Stomach (tissue), 9 donors: ENCODE data around the gene LHFPL4. TPM values are rescaled to one million over a fixed set of nuclear protein-coding genes. Genes with fewer than 3 reads are reported as not detected.

Experiments
- DNase-seq, 2 donors: peaks; one replicate each; pipeline versions ENCODE4 v3.0.0 to v3.0.0-alpha.2; 2013 to 2019
- H3K27ac ChIP-seq, 5 donors: fragments of 200-600 bp in 4 of 5; sonication (generic) in 4 of 5; one replicate each; pipeline ENCODE4 v1.5.1; 2013 to 2019; ENCODE audit warnings: mild to moderate bottlenecking in 1 of 5, moderate library complexity in 1 of 5
- H3K27me3 ChIP-seq, 3 donors: fragments of 200-600 bp; sonication (generic); one replicate each; pipeline ENCODE4 v1.5.1; 2017 to 2019; ENCODE audit warnings: mixed run types in 1 of 3
- H3K36me3 ChIP-seq, 4 donors: fragments of 200-600 bp; sonication (generic); 1 replicate in 3 of 4; 2 replicates in 1 of 4; pipeline ENCODE4 v1.5.1; 2016 to 2019
- H3K4me1 ChIP-seq, 4 donors: fragments of 200-600 bp; sonication (generic); one replicate each; pipeline ENCODE4 v1.5.1; 2016 to 2019
- H3K4me3 ChIP-seq, 4 donors: fragments of 200-600 bp; sonication (generic) in 3 of 4; one replicate each; pipeline ENCODE4 v1.5.1; 2016 to 2019; ENCODE audit warnings: mild to moderate bottlenecking in 1 of 4
- H3K9me3 ChIP-seq, 4 donors: fragments of 200-600 bp; sonication (generic); one replicate each; pipeline ENCODE4 v1.5.1; 2016 to 2019
- EP300 ChIP-seq: sonication (generic); formaldehyde crosslinking; IDR thresholded peaks from one replicate; pipeline ENCODE4 v1.6.1; 2017; ENCODE audit warnings: antibody characterized with exemption
- POLR2A ChIP-seq, 4 donors: fragments of 450-650 bp; IDR thresholded peaks; one replicate each; pipeline ENCODE4 v1.6.1; 2016; ENCODE audit warnings: antibody characterized with exemption in 4 of 4, control low read depth in 2 of 4, mild to moderate bottlenecking in 1 of 4, moderate library complexity in 1 of 4
- POLR2AphosphoS5 ChIP-seq, 3 donors: sonication (generic); formaldehyde crosslinking; IDR thresholded peaks; one replicate each; pipeline ENCODE4 v1.6.1; 2016; ENCODE audit warnings: antibody characterized with exemption in 3 of 3
- WGBS, 5 donors: extraction: QIAGEN DNeasy Blood & Tissue Kit in 3 of 5; methylation state at CpG; one replicate each; pipeline versions ENCODE4 v1.1.5 to v1.1.7; 2013 to 2018; 5-methylcytosine and 5-hydroxymethylcytosine counted together
- intact Hi-C: fragments of 100-400 bp; cut with DNase I; formaldehyde crosslinking; loops from one replicate; pipeline ENCODE4 v1.15.1; 2023; ENCODE audit warnings: low total_unique reads
- polyA plus RNA-seq, 3 donors: library from polyadenylated mRNA; stranded (reverse); fragments of 200-250 nt; gene quantifications; one replicate each; pipeline ENCODE4 v1.2.3, GENCODE V29; 2013
- total RNA-seq, 5 donors: library from RNA; depleted of rRNA; stranded (reverse); fragments of >200 nt; gene quantifications; one replicate each; pipeline versions ENCODE4 v1.1.0 to v1.2.3, GENCODE V29; 2014 to 2016
- TF ChIP-seq, protein P1 (sequence below), 7 experiments: fragments of 450-650 bp in 4 of 7; fragments of 200-600 bp in 3 of 7; sonication (generic) in 3 of 7; IDR thresholded peaks; one replicate each; pipeline ENCODE4 v1.5.1; 2016 to 2019; ENCODE audit warnings: antibody characterized with exemption in 7 of 7, control low read depth in 2 of 7, mild to moderate bottlenecking in 1 of 7
- donor health status: healthy with polysubstance abuse.
- donor health status: Bipolar disorder and iron deficiency.
- donor health status: healthy.

LHFPL4 gene
- total and polyA plus RNA-seq, 8 donors = 0.06 to 0.92 (median 0.25) TPM; not detected in 4

DNA sequence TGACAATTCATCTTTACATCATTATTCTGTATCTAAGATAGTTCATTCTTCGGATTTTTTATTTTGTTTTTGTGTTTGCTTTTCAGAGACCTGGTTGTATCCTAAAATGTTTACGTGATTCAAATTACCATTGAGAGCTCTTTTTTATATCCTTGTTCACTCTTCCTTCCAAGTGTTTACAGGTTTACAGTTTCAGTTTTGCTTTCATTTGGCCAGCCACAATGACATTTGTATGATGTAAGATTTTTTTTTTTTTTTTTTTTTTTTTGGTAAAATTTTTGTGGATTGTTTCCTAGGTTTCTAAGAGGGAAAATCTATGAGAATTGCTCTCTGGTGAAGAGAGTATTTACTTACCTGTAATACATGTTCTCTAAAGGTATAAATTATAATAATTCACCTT is 101.2 kb downstream of the LHFPL4 start:
- no peak overlapping the region for H3K4me3 ChIP-seq
- DNase-seq = no peak
- H3K27me3 ChIP-seq = no peaks in the 10 kb centered on the region
- peaks cover 49 to 100% (median 97%) of the 10 kb centered on the region in 4 donors for H3K36me3 ChIP-seq
- 64 to 78% (median 72%) methylated on average over 2 of the region's 2 CpGs for WGBS, 5 donors
- intact Hi-C loops = no loop called here
- no peaks in the 10 kb centered on the region for H3K9me3 ChIP-seq
- TF ChIP-seq POLR2AphosphoS5 (IDR thresholded peaks at IDR 0.05) (no peak), EP300 (no peak), POLR2A (IDR thresholded peaks at IDR 0.05) (no peak)
- TF ChIP-seq, protein P1, sequence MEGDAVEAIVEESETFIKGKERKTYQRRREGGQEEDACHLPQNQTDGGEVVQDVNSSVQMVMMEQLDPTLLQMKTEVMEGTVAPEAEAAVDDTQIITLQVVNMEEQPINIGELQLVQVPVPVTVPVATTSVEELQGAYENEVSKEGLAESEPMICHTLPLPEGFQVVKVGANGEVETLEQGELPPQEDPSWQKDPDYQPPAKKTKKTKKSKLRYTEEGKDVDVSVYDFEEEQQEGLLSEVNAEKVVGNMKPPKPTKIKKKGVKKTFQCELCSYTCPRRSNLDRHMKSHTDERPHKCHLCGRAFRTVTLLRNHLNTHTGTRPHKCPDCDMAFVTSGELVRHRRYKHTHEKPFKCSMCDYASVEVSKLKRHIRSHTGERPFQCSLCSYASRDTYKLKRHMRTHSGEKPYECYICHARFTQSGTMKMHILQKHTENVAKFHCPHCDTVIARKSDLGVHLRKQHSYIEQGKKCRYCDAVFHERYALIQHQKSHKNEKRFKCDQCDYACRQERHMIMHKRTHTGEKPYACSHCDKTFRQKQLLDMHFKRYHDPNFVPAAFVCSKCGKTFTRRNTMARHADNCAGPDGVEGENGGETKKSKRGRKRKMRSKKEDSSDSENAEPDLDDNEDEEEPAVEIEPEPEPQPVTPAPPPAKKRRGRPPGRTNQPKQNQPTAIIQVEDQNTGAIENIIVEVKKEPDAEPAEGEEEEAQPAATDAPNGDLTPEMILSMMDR (IDR thresholded peaks at IDR 0.05) = no peak
- H3K27ac ChIP-seq = peak overlapping the region in 1 of 5 donors; percentile 64
- H3K4me1 ChIP-seq = peaks cover 0 to 9% (median 0%) of the 10 kb centered on the region in 4 donors

- Histone ChIP-seq H3K36me3 (peaks cover 49 to 100% (median 98%) of the 10 kb centered on the region in 4 donors), H3K4me3 (no peak overlapping the region), H3K27me3 (no peaks in the 10 kb centered on the region), H3K9me3 (no peaks in the 10 kb centered on the region), H3K27ac (no peak overlapping the region), H3K4me1 (peaks cover 0 to 9% (median 0%) of the 10 kb centered on the region in 4 donors)
- WGBS, 5 donors = 87 to 100% (median 96%) methylated on average over 2 of the region's 2 CpGs
- no peak for DNase-seq
- TF ChIP-seq POLR2A (IDR thresholded peaks at IDR 0.05) (no peak), POLR2AphosphoS5 (IDR thresholded peaks at IDR 0.05) (no peak), EP300 (no peak)
- TF ChIP-seq, protein P1 (IDR thresholded peaks at IDR 0.05) = no peak
- intact Hi-C loops = no loop called here
Measured at GRCh38 chr3:9450991-9451390, 102.6 kb downstream of the LHFPL4 start.

GRCh38 chr3:9450126-9450525 is 103.5 kb downstream of the LHFPL4 start:
- 71 to 92% (median 90%) methylated on average over 1 of the region's 1 CpG for WGBS, 5 donors
- no peak for DNase-seq
- Histone ChIP-seq H3K4me3 (no peak overlapping the region), H3K27me3 (no peaks in the 10 kb centered on the region), H3K4me1 (peaks cover 0 to 9% (median 0%) of the 10 kb centered on the region in 4 donors), H3K27ac (no peak overlapping the region), H3K9me3 (no peaks in the 10 kb centered on the region), H3K36me3 (peaks cover 50 to 100% (median 98%) of the 10 kb centered on the region in 4 donors)
- TF ChIP-seq, protein P1 (IDR thresholded peaks at IDR 0.05) = no peak
- no peak for TF ChIP-seq POLR2AphosphoS5 (IDR thresholded peaks at IDR 0.05)
- no peak for TF ChIP-seq EP300
- TF ChIP-seq POLR2A (IDR thresholded peaks at IDR 0.05) = no peak
- intact Hi-C loops = no loop called here

DNA sequence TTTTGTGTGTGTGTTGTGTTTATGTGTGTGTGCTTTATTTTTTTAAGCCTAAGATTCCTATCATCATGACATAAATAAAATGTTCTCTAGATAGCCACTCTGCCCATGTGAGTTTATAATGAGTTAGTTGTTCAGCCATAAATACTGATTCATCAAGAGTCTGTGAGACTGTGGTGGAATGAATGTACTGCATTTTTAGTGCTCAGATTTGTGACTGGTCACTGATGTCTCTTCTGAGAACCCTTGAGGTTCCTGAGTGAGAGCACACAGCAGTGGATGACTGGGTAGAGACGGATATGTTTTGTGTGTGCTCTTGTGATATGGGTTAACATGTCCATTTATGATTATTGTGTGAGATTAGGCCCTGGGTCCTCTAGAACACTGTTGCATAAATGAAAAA is 105.0 kb downstream of the LHFPL4 start:
- H3K9me3 ChIP-seq = no peaks in the 10 kb centered on the region
- no peaks in the 10 kb centered on the region for H3K27me3 ChIP-seq
- H3K27ac ChIP-seq = no peak overlapping the region
- H3K4me1 ChIP-seq = peaks cover 0 to 9% (median 0%) of the 10 kb centered on the region in 4 donors
- intact Hi-C loops = no loop called here
- no peak for TF ChIP-seq POLR2AphosphoS5 (IDR thresholded peaks at IDR 0.05)
- TF ChIP-seq EP300 = no peak
- TF ChIP-seq POLR2A (IDR thresholded peaks at IDR 0.05) = no peak
- TF ChIP-seq, protein P1 (IDR thresholded peaks at IDR 0.05) = no peak
- DNase-seq = no peak
- no peak overlapping the region for H3K4me3 ChIP-seq
- peaks cover 57 to 100% (median 98%) of the 10 kb centered on the region in 4 donors for H3K36me3 ChIP-seq
- 76 to 92% (median 88%) methylated on average over 1 of the region's 1 CpG for WGBS, 5 donors

Other genes starting within 250 kb of the LHFPL4 start
- 100 to 1,000 TPM in 1 of 5 donors, 10 to 100 TPM in 3, 1 to 10 TPM in 1; 4.7 to 255 (median 40.3) TPM for gene THUMPD3, start 190.8 kb downstream of the LHFPL4 start, total RNA-seq
- gene THUMPD3, start 190.8 kb downstream of the LHFPL4 start, polyA plus RNA-seq = 10 to 100 TPM; 20.0 to 24.6 (median 23.5) TPM
- gene SETD5, start 156.2 kb downstream of the LHFPL4 start, total RNA-seq = 100 to 1,000 TPM in 4 of 5 donors, 10 to 100 TPM in 1; 79.4 to 431 (median 150) TPM
- 10 to 100 TPM; 11.2 to 16.3 (median 11.3) TPM for gene SETD5, start 156.2 kb downstream of the LHFPL4 start, polyA plus RNA-seq
- 100 to 1,000 TPM in 1 of 5 donors, 10 to 100 TPM in 3, under 1 TPM in 1; 0.58 to 103 (median 35.2) TPM for gene MTMR14, start 95.7 kb upstream of the LHFPL4 start, total RNA-seq
- gene MTMR14, start 95.7 kb upstream of the LHFPL4 start, polyA plus RNA-seq = 10 to 100 TPM; 18.6 to 30.7 (median 22.9) TPM
- not detected for gene CPNE9, start 150.0 kb upstream of the LHFPL4 start, total RNA-seq
- gene CPNE9, start 150.0 kb upstream of the LHFPL4 start, polyA plus RNA-seq = under 1 TPM in 2 of 3 donors, not detected in 1; 0.10 to 0.19 TPM
- 10 to 100 TPM in 4 of 5 donors, 1 to 10 TPM in 1; 7.5 to 53.6 (median 15.1) TPM for gene BRPF1, start 177.9 kb upstream of the LHFPL4 start, total RNA-seq
- 1 to 10 TPM; 4.1 to 5.6 (median 4.6) TPM for gene BRPF1, start 177.9 kb upstream of the LHFPL4 start, polyA plus RNA-seq
- 10 to 100 TPM in 4 of 5 donors, 1 to 10 TPM in 1; 7.6 to 54.5 (median 22.0) TPM for gene OGG1, start 196.1 kb upstream of the LHFPL4 start, total RNA-seq
- 10 to 100 TPM; 12.4 to 20.0 (median 15.1) TPM for gene OGG1, start 196.1 kb upstream of the LHFPL4 start, polyA plus RNA-seq
- 10 to 100 TPM; 14.3 to 61.1 (median 27.4) TPM for gene CAMK1, start 216.1 kb upstream of the LHFPL4 start, total RNA-seq
- gene CAMK1, start 216.1 kb upstream of the LHFPL4 start, polyA plus RNA-seq = 10 to 100 TPM; 22.9 to 37.2 (median 23.2) TPM
- gene TADA3, start 238.7 kb upstream of the LHFPL4 start, total RNA-seq = 10 to 100 TPM; 29.2 to 62.6 (median 31.2) TPM
- 10 to 100 TPM; 36.4 to 62.0 (median 61.0) TPM for gene TADA3, start 238.7 kb upstream of the LHFPL4 start, polyA plus RNA-seq
- 100 to 1,000 TPM in 3 of 5 donors, 10 to 100 TPM in 2; 45.5 to 173 (median 129) TPM for gene ARPC4, start 239.3 kb upstream of the LHFPL4 start, total RNA-seq
- gene ARPC4, start 239.3 kb upstream of the LHFPL4 start, polyA plus RNA-seq = 100 to 1,000 TPM in 2 of 3 donors, 10 to 100 TPM in 1; 69.4 to 180 (median 117) TPM